HUES64 (cell line): Measurements from ENCODE around the gene NBAS.

Source experiments
- H3K27ac ChIP-seq: 2 replicates; pipeline ENCODE4 v1.7.0; 2013; ENCODE audit warnings: low read depth, low read length, inconsistent platforms
- H3K27me3 ChIP-seq: 2 replicates; pipeline ENCODE4 v1.6.1; 2013; ENCODE audit warnings: mild to moderate bottlenecking, low read length; ENCODE audit not compliant: insufficient read depth
- H3K36me3 ChIP-seq: 2 replicates; pipeline ENCODE4 v1.6.1; 2013; ENCODE audit warnings: mild to moderate bottlenecking, low read length; ENCODE audit not compliant: insufficient read depth
- H3K4me1 ChIP-seq: 2 replicates; pipeline ENCODE4 v1.6.1; 2013; ENCODE audit warnings: mild to moderate bottlenecking, low read length, moderate library complexity; ENCODE audit not compliant: insufficient read depth
- H3K4me3 ChIP-seq: 2 replicates; pipeline ENCODE4 v1.5.1; 2013; ENCODE audit warnings: mild to moderate bottlenecking, low read length, moderate library complexity
- H3K9ac ChIP-seq: 2 replicates; pipeline ENCODE4 v1.6.1; 2013; ENCODE audit warnings: mild to moderate bottlenecking, low read depth, low read length
- H3K9me3 ChIP-seq: 2 replicates; pipeline ENCODE4 v1.6.1; 2013; ENCODE audit warnings: low read depth, low read length; ENCODE audit not compliant: insufficient read depth
- WGBS: fragments of 150-250, 120-280 bp; methylation state at CpG from one replicate; pipeline ENCODE4 v1.1.7; 2013; ENCODE audit warnings: missing lambda C conversion rate; 5-methylcytosine and 5-hydroxymethylcytosine counted together

Gene NBAS

DNA sequence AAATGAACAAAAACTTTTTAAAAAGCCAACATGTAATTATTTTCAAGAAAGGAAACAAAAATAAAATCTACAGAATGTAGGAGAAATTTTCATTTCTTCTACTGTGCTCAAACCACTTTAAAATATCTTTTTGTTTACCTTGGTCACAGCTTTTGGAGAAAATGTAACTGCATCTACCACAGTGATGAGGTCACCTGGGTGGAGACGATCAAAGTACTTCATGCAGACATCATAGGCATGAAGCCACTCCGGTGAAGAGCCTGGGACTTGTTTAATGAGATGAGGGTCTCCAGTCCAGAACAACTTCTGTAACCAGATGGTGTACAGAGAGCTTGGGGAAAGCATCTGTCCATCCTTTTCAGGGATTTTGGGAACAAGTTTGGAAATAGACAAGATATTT lies 285.8 kb downstream of the NBAS start:
- Histone ChIP-seq H3K4me1 (no peaks in the 10 kb centered on the region), H3K36me3 (peaks cover 5% of the 10 kb centered on the region; the same call in 1 of the 2 replicates), H3K4me3 (no peak overlapping the region), H3K27ac (no peak overlapping the region), H3K9ac (no peak overlapping the region), H3K9me3 (no peaks in the 10 kb centered on the region), H3K27me3 (no peaks in the 10 kb centered on the region)
- WGBS: 96% methylated on average over 2 of the region's 2 CpGs

DNA sequence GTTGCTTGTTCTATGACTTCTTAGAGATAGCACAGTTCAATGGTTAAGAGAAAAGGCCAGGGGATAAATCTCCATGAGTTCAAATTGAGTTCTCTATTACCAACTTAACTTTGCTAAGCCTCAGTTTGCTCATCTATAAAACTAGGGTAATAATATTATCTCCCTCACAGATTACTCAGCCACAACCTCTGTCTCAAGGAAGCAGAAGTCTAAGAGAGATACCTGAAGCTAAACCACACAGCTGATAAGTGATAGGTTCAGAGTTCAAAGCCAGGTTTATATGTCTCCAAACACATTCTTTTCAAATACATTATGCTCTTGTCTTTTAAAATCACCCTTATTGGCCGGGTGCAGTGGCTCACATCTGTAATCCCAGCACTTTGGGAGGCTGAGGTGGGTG lies 287.7 kb downstream of the NBAS start:
- Histone ChIP-seq H3K36me3 (peaks cover 5% of the 10 kb centered on the region; the same call in 1 of the 2 replicates), H3K4me1 (no peaks in the 10 kb centered on the region), H3K9ac (no peak overlapping the region), H3K4me3 (no peak overlapping the region), H3K27ac (no peak overlapping the region), H3K9me3 (no peaks in the 10 kb centered on the region), H3K27me3 (no peaks in the 10 kb centered on the region)
- 82% methylated on average over 1 of the region's 1 CpG for WGBS

DNA sequence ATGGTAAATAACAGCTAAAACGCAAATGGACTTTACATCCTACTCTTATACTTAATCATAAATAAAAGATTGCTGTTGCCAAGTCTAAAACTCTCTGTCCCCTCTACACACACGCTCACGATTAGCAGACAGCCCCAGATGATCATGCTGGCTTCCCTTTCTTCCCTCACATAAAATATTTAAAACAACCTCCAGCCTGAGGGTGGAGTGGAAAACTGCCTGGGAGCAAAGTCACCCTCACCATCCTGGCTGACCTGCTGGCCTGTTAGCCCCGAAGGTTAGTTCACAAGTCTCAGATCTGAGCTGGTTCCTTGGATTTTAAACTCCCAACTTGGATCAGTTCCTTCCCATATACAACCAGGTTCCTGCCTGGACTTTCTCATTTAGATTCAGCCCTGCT lies 288.2 kb downstream of the NBAS start:
- WGBS: 92% methylated on average over 4 of the region's 4 CpGs
- H3K4me1 ChIP-seq: no peaks in the 10 kb centered on the region
- no peak overlapping the region for H3K9ac ChIP-seq
- H3K36me3 ChIP-seq: peaks cover 5% of the 10 kb centered on the region; the same call in 1 of the 2 replicates
- no peak overlapping the region for H3K27ac ChIP-seq
- H3K9me3 ChIP-seq: no peaks in the 10 kb centered on the region
- no peak overlapping the region for H3K4me3 ChIP-seq
- no peaks in the 10 kb centered on the region for H3K27me3 ChIP-seq

DNA sequence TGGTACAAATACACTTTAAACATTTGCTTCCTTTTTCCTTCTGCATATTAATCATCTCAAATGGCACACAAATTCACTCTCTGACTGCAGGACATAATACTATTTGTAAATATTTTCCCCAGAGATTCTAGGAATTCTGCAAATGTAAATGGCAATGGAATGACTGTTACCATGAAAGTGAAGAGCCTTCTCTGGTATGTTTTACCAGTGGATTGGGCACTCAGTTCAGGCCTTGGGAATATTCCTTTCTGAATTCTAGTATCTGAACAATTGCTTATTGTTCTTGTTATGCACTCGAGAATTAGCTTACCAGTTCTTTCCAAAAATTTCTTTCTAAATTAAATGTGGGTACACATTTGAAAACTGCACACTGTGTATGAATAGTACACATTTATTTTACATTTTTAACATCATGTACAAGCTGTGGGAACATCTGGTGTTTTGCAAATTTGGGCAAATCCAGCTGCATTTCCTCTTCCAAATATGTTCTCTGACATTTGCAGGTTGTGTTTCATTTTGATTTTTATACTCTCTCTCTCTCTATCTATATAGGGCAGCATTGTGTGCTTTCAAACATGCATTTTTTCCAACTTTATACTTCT lies 289.1 kb downstream of the NBAS start:
- Histone ChIP-seq H3K9me3 (no peaks in the 10 kb centered on the region), H3K4me3 (no peak overlapping the region), H3K36me3 (peaks cover 5% of the 10 kb centered on the region; the same call in 1 of the 2 replicates), H3K4me1 (no peaks in the 10 kb centered on the region), H3K27me3 (no peaks in the 10 kb centered on the region), H3K9ac (no peak overlapping the region), H3K27ac (no peak overlapping the region)
- no CpG with 5 or more reads among the region's 1 CpG for WGBS

DNA sequence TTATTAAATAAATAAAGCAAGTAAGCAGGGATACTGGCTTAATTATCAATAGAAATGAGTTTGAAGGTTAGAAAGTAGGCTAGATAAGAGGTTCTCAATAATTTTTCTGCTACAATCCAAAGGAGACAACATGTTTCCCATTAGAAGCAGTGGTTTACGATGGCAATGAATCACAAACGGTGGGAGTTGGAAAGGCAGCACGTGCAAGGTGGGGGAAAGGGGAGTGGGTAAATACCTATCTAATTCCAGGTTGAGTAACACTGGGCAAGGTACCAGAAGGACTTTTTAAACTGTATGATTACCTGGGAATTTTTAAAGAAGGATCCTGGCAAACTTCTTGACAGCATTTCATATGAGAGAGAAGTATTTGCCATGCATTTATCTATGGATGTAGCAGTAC lies 289.9 kb downstream of the NBAS start:
- no peaks in the 10 kb centered on the region for H3K9me3 ChIP-seq
- no peak overlapping the region for H3K4me3 ChIP-seq
- peaks cover 5% of the 10 kb centered on the region; the same call in 1 of the 2 replicates for H3K36me3 ChIP-seq
- H3K9ac ChIP-seq: no peak overlapping the region
- no peaks in the 10 kb centered on the region for H3K4me1 ChIP-seq
- no peaks in the 10 kb centered on the region for H3K27me3 ChIP-seq
- no peak overlapping the region for H3K27ac ChIP-seq
- WGBS: 81% methylated on average over 3 of the region's 3 CpGs

DNA sequence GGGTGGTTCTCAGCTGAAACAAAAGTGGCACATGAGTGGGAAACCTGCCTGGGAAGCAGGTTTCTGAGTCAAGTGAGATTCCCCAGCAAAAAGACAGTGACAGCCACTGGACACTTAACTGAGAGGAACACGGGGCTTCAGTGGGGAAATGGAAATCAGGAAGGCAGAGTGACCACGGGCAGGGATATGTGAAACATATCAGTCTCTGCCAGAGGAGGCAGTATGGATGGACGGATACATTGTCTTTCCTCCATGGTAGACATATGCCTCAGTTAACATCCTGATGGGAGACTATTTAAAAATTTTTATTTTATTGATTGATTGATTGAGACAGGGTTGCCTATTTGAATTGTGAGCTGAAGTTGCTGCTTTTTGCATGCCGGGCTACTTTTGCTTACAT lies 292.1 kb downstream of the NBAS start:
- Histone ChIP-seq H3K4me1 (no peaks in the 10 kb centered on the region), H3K4me3 (no peak overlapping the region), H3K36me3 (no peaks in the 10 kb centered on the region), H3K27ac (no peak overlapping the region), H3K9me3 (no peaks in the 10 kb centered on the region), H3K9ac (no peak overlapping the region), H3K27me3 (no peaks in the 10 kb centered on the region)
- 87% methylated on average over 4 of the region's 4 CpGs for WGBS

DNA sequence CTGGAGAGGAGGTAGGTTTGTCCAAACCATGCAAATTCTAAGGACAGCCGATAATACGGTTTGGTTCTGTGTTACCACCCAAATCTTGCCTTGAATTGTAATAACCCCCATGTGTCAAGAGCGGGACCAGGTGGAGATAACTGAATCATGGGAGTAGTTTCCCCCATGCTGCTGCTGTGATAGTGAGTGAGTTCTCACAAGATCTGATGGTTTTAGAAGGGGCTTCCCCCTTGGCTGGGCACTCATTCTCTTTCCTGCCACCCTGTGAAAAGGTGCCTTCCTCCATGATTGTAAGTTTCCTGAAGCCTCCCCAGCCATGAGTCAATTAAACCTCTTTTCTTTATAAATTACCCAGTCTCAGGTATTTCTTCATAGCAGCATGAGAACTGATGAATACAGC lies 295.2 kb downstream of the NBAS start:
- Histone ChIP-seq H3K36me3 (no peaks in the 10 kb centered on the region), H3K27me3 (no peaks in the 10 kb centered on the region), H3K9me3 (no peaks in the 10 kb centered on the region), H3K27ac (no peak overlapping the region), H3K4me3 (no peak overlapping the region), H3K4me1 (peaks cover 15% of the 10 kb centered on the region), H3K9ac (no peak overlapping the region)
- 96% methylated on average over 3 of the region's 3 CpGs for WGBS

DNA sequence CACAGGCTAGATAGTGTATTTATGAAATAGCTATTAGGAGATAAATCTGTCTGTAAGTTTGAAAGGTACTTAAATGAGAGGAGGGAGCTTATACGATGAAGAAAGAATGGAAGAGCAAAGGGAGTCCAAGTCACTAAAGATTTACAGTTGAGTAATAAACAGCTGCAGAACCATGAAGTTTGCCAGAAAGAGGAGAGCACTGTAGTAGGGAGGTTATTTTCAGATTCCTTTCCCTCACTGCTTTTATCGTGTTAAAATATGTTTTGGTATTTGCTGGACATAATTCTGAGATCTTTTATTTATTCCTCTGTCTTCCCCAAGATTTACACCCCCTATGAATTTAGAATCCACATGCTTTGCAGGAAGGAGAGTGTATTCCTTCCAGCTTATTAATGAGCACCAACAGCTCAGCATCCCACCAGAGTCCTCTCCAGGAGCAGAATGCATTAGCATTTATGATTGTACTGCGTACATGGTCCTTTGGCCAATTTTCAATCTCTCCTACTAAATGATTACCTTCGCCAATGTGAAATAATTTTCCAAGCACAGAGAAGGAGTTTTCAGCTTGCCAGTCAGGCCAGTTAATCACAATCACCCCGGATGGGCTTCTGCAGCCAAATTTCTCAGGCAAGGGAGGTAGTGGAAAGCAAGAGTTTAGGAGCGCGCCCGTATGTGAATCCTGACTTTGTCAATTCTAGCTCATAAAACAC lies 297.0 kb downstream of the NBAS start:
- Histone ChIP-seq H3K4me1 (peaks cover 30% of the 10 kb centered on the region), H3K9ac (no peak overlapping the region), H3K4me3 (no peak overlapping the region), H3K36me3 (no peaks in the 10 kb centered on the region), H3K9me3 (no peaks in the 10 kb centered on the region), H3K27ac (no peak overlapping the region), H3K27me3 (no peaks in the 10 kb centered on the region)
- WGBS: 96% methylated on average over 7 of the region's 8 CpGs

DNA sequence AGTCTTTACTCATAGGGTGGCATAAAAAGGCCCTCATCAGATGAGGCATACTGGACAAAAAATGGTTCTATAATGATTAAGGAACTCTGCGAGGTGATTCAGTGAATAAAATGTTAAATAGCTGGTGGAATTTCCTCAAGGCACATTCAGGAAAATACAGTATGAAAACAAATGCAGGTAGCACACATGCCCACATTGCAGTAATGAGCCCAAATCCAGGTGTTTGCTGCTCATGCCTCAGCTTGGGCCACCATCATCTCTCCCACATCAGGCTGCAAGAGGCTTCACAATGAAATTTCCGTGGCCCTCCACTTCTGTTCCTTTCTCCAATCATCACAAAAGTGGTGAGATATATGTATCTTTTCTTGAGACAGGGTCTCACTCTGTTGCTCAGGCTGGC lies 298.3 kb downstream of the NBAS start:
- Histone ChIP-seq H3K4me1 (peaks cover 34% of the 10 kb centered on the region), H3K9me3 (peaks cover 9% of the 10 kb centered on the region), H3K9ac (no peak overlapping the region), H3K27me3 (no peaks in the 10 kb centered on the region), H3K36me3 (no peaks in the 10 kb centered on the region), H3K4me3 (no peak overlapping the region), H3K27ac (no peak overlapping the region)
- WGBS: 97% methylated on average over 1 of the region's 2 CpGs

DNA sequence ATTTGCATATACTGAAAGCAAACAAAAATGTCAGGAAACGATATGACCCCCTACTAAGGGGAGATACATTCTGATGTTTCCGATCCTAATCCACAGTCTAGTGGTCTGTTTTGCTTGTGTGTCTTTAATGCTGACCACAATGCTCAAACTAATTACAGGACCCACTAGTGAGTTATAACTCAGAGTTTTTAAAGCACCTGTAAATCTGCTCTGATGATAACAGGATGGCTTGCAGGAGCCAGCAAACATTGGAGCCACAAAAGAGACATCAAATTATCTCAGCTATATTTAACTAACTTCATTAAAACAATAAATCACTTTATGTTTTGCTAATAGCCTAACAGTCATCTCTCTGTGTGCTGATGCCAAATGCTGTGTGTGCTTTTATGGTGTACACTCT lies 300.3 kb downstream of the NBAS start:
- Histone ChIP-seq H3K27ac (no peak overlapping the region), H3K4me1 (peaks cover 34% of the 10 kb centered on the region), H3K36me3 (no peaks in the 10 kb centered on the region), H3K27me3 (no peaks in the 10 kb centered on the region), H3K9ac (no peak overlapping the region), H3K9me3 (peaks cover 17% of the 10 kb centered on the region), H3K4me3 (no peak overlapping the region)
- WGBS: 96% methylated on average over 2 of the region's 2 CpGs

DNA sequence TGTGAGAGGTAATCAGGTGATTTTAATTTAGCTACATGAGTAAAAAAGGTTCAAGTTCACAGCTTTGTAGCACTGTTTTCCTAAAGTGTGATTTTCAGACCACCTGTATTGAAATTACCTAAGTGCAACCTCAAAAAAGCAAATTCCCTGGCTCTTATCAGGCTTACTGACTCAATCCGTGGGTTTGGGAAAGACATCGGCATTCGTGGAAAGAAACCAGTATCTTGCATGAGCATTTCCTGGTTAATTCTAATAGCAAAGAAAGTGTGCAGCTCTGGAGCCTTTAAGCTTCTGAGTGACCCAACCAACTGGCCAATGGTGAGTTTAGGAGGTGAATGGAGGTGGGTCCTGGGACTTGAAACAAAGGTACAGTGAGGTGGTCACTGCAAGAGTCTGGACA lies 300.9 kb downstream of the NBAS start:
- no peaks in the 10 kb centered on the region for H3K27me3 ChIP-seq
- H3K27ac ChIP-seq: no peak overlapping the region
- peaks cover 34% of the 10 kb centered on the region for H3K4me1 ChIP-seq
- no peak overlapping the region for H3K9ac ChIP-seq
- no peak overlapping the region for H3K4me3 ChIP-seq
- no peaks in the 10 kb centered on the region for H3K36me3 ChIP-seq
- 85% methylated on average over 3 of the region's 3 CpGs for WGBS
- H3K9me3 ChIP-seq: peaks cover 17% of the 10 kb centered on the region
